GM12878 (cell line): ENCODE measurements around the gene DPH7. TPM values are rescaled to one million over a fixed set of nuclear protein-coding genes. Genes with fewer than 3 reads are reported as not detected.

Source experiments
- ATAC-seq: fragments of 200-7000 bp; cut with Tn5 transposase; 3 replicates; pipeline ENCODE4 v1.9.1; 2020; ENCODE audit warnings: mild to moderate bottlenecking, moderate library complexity
- BruUV-seq: library from RNA; stranded (reverse); fragments of 400-500 nt; replicated peaks from 2 replicates; lab custom pipeline; 2021; lab: Mats Ljungman, UMichigan
- CTCF ChIA-PET: fragments of 300-600 bp; sonication (Branson Sonifier 250); formaldehyde crosslinking; extraction: SDS; loops from one replicate; lab custom pipeline; 2021; ENCODE audit warnings: inconsistent platforms; lab: Yijun Ruan, JAX
- POLR2A ChIA-PET: fragments of 350-600 bp; formaldehyde crosslinking; extraction: SDS; loops from one replicate; lab custom pipeline; 2021; ENCODE audit warnings: inconsistent platforms; lab: Charles Lee
- RAD21 ChIA-PET: fragments of 300-600 bp; sonication (Branson Sonifier 250); formaldehyde crosslinking; loops from one replicate; lab custom pipeline; 2023; ENCODE audit warnings: antibody characterized with exemption; ENCODE audit not compliant: unreplicated experiment; lab: Charles Lee
- SMC1A ChIA-PET: fragments of 300-600 bp; sonication (Branson Sonifier 250); formaldehyde crosslinking; loops from one replicate; lab custom pipeline; 2023; ENCODE audit not compliant: unreplicated experiment, uncharacterized antibody; lab: Charles Lee
- DNase-seq: peaks from one replicate; pipeline ENCODE4 v3.0.0-alpha.2; 2011; ENCODE audit warnings: low read depth, low spot score
- FAIRE-seq: peaks from 3 replicates; lab custom pipeline; 2011; peaks lifted over from hg19 to GRCh38; lab: Jason Lieb, UNC
- H2AFZ ChIP-seq: 2 replicates; pipeline ENCODE4 v1.6.0; 2011; ENCODE audit warnings: low read depth, low read length, control low read depth; ENCODE audit not compliant: control insufficient read depth
- H3K27ac ChIP-seq: 2 replicates; pipeline ENCODE4 v1.5.1; 2011; ENCODE audit warnings: control low read depth; ENCODE audit not compliant: control insufficient read depth, insufficient read depth
- H3K27me3 ChIP-seq, 2 experiments: replicated peaks in 1 of 2; 2 replicates each; pipeline versions ENCODE4 v1.6.0 to v1.6.1; 2011; ENCODE audit warnings: low read length in 1 of 2; ENCODE audit not compliant: control insufficient read depth in 2 of 2, insufficient read depth in 2 of 2
- H3K36me3 ChIP-seq, 2 experiments: 2 replicates each; pipeline ENCODE4 v1.5.1; 2011; ENCODE audit warnings: low read length in 1 of 2; ENCODE audit not compliant: control insufficient read depth in 2 of 2, insufficient read depth in 2 of 2
- H3K4me1 ChIP-seq: 2 replicates; pipeline ENCODE4 v1.6.1; 2011; ENCODE audit warnings: mild to moderate bottlenecking, low read length, moderate library complexity, mixed read lengths; ENCODE audit not compliant: control insufficient read depth, insufficient read depth
- H3K4me2 ChIP-seq: 2 replicates; pipeline ENCODE4 v1.6.0; 2011; ENCODE audit warnings: control low read depth; ENCODE audit not compliant: control insufficient read depth, insufficient read depth
- H3K4me3 ChIP-seq: fragments of 200-600 bp; sonication (generic); 2 replicates; pipeline ENCODE4 v1.5.1; 2016
- H3K79me2 ChIP-seq: 2 replicates; pipeline ENCODE4 v1.6.0; 2011; ENCODE audit warnings: low read length; ENCODE audit not compliant: control insufficient read depth, insufficient read depth
- H3K9ac ChIP-seq: 2 replicates; pipeline ENCODE4 v1.8.0; 2011; ENCODE audit warnings: low read length, control low read depth, mixed read lengths; ENCODE audit not compliant: control insufficient read depth, insufficient read depth
- H3K9me3 ChIP-seq: replicated peaks from 3 replicates; pipeline ENCODE4 v1.5.1; 2011; ENCODE audit warnings: mild to moderate bottlenecking, low read length; ENCODE audit not compliant: control insufficient read depth, insufficient read depth
- H4K20me1 ChIP-seq: 2 replicates; pipeline ENCODE4 v1.6.0; 2011; ENCODE audit not compliant: control insufficient read depth, insufficient read depth
- IKZF1 ChIP-seq: fragments of 450-650 bp; conservative IDR thresholded peaks from 2 replicates; pipeline ENCODE4 v1.6.1; 2017; ENCODE audit warnings: antibody characterized with exemption, mild to moderate bottlenecking
- SIN3A ChIP-seq: IDR thresholded peaks from 2 replicates; pipeline ENCODE4 v1.6.1; 2012; ENCODE audit warnings: low read depth, low read length, improper control_type of control experiment
- SP1 ChIP-seq: IDR thresholded peaks from one replicate; pipeline ENCODE4 v1.6.1; 2011; ENCODE audit warnings: low read depth, low read length
- TBL1XR1 ChIP-seq: IDR thresholded peaks from 2 replicates; pipeline ENCODE4 v1.6.1; 2012; ENCODE audit warnings: low read depth, low read length, improper control_type of control experiment
- ZNF207 ChIP-seq: fragments of 450-650 bp; IDR thresholded peaks from 2 replicates; pipeline ENCODE4 v1.6.1; 2014; ENCODE audit warnings: antibody characterized with exemption, mild to moderate bottlenecking, borderline replicate concordance
- WGBS: methylation state at CpG from one replicate; pipeline ENCODE4 v1.1.6; 2016; ENCODE audit warnings: low lambda C conversion rate; ENCODE audit not compliant: insufficient replicate concordance, insufficient coverage; ENCODE audit errors: missing lambda C conversion rate; 5-methylcytosine and 5-hydroxymethylcytosine counted together
- in situ Hi-C: fragments of 300-500 bp; cut with MboI; formaldehyde crosslinking; loops from 9 replicates; pipeline ENCODE4 v1.14.3; 2018; ENCODE audit warnings: mixed read lengths
- intact Hi-C: fragments of 100-400 bp; cut with micrococcal nuclease; formaldehyde crosslinking; loops from one replicate; pipeline ENCODE4 v1.14.2; 2022; ENCODE audit not compliant: unreplicated experiment
- polyA plus RNA-seq, 11 experiments: library from polyadenylated mRNA; depleted of rRNA in 4 of 11; unstranded in 6 of 11; stranded (reverse) in 5 of 11; fragments of >200 nt; fragmentation: Nextera tagmentation in 4 of 11; fragmentation: Illumina TruSeq in 1 of 11; extraction: Ambion mirVana in 4 of 11; extraction: Trizol in 1 of 11; gene quantifications; 1 replicate in 1 of 11; 2 replicates in 10 of 11; pipeline versions ENCODE4 v1.2.1 to v1.2.3, GENCODE V29; 2011 to 2016; ENCODE audit warnings: inconsistent platforms in 2 of 11, missing spikeins in 2 of 11, low read depth in 1 of 11
- total RNA-seq, 4 experiments: library from RNA; depleted of rRNA in 3 of 4; stranded (reverse); fragments of >200 nt in 3 of 4; fragmentation: Illumina TruSeq in 1 of 4; extraction: Trizol in 1 of 4; gene quantifications; 2 replicates each; pipeline versions ENCODE4 v1.2.1 to v1.2.3, GENCODE V29; 2013 to 2021

The DPH7 gene
- total and polyA plus RNA-seq, 10 of the 15 experiments (the other 5 are each of a cell fraction or from before 2014, with no cell fraction given) = 8.7 to 40.0 (median 28.1) TPM

GRCh38 chr9:137590123-137590468, 11.4 kb upstream of the DPH7 start:
- no peak overlapping the region for H2AFZ ChIP-seq
- ATAC-seq (no peak), FAIRE-seq (no peak), DNase-seq (no peak)
- no peak overlapping the region for H3K4me2 ChIP-seq
- intact Hi-C loops = no loop called here
- POLR2A ChIA-PET = interaction anchor here (1.0 kb wide), 1 partner anchor 38 kb away, joined by 3 read pairs; the partner anchor contains the start of gene MRPL41
- no TSS peak for BruUV-seq
- WGBS = no CpG with 5 or more reads among the region's 61 CpGs
- H3K27ac ChIP-seq = no peak overlapping the region; the same call in 1 of the 2 replicates
- H3K36me3 ChIP-seq = peaks cover 11 to 12% of the 10 kb centered on the region in 2 experiments; a peak in 3 of 4 replicates
- no peak overlapping the region; the same call in 1 of the 2 replicates for H3K9ac ChIP-seq
- peaks cover 14% of the 10 kb centered on the region for H3K79me2 ChIP-seq
- H3K9me3 ChIP-seq = no peaks in the 10 kb centered on the region
- no peak overlapping the region; the same call in 1 of the 2 replicates for H3K4me3 ChIP-seq
- CTCF ChIA-PET = interaction anchor here (1.2 kb wide), 1 partner anchor 12 kb away, joined by 3 read pairs; no protein-coding TSS in a partner anchor
- H3K27me3 ChIP-seq = no peaks in the 10 kb centered on the region
- RAD21 ChIA-PET = interaction anchor here (0.8 to 0.9 kb wide), 2 partner anchors 29 to 39 kb away, joined by 3 to 4 read pairs; partner anchors contain the start of genes EHMT1 and MRPL41
- SMC1A ChIA-PET = interaction anchor here (1.0 kb wide), 1 partner anchor 14 kb away, joined by 3 read pairs; no protein-coding TSS in a partner anchor
- no peak for TF ChIP-seq TBL1XR1
- TF ChIP-seq IKZF1 = 0 out of 2 replicates have a peak, but pooled peaks have one; percentile 8
- H4K20me1 ChIP-seq = no peaks in the 10 kb centered on the region
- H3K4me1 ChIP-seq = peaks cover 6% of the 10 kb centered on the region; the same call in 1 of the 2 replicates
- in situ Hi-C loops = no loop called here

GRCh38 chr9:137589441-137590122, 10.9 kb upstream of the DPH7 start:
- 4% methylated on average over 53 of the region's 58 CpGs for WGBS
- POLR2A ChIA-PET = no interaction called here
- Histone ChIP-seq H3K9ac (peak overlapping the region; percentile 78), H3K9me3 (no peaks in the 10 kb centered on the region), H3K27ac (peak overlapping the region; percentile 54; the same call in 1 of the 2 replicates), H4K20me1 (no peaks in the 10 kb centered on the region), H3K27me3 (no peaks in the 10 kb centered on the region), H3K79me2 (peaks cover 14% of the 10 kb centered on the region), H2AFZ (peak overlapping the region; percentile 21; the same call in 1 of the 2 replicates), H3K4me1 (peaks cover 6% of the 10 kb centered on the region; the same call in 1 of the 2 replicates), H3K4me2 (peak overlapping the region; percentile 91), H3K36me3 (peaks cover 11 to 12% of the 10 kb centered on the region in 2 experiments; a peak in 3 of 4 replicates), H3K4me3 (peak overlapping the region; percentile 81)
- CTCF ChIA-PET = interaction anchor here (1.8 kb wide), 1 partner anchor 11 kb away, joined by 9 read pairs; the partner anchor contains the start of gene DPH7
- SMC1A ChIA-PET = no interaction called here
- no TSS peak for BruUV-seq
- ATAC-seq (peak; percentile 16), DNase-seq (no peak), FAIRE-seq (no peak)
- intact Hi-C loops (no loop called here), in situ Hi-C loops (no loop called here)
- RAD21 ChIA-PET = no interaction called here
- TF ChIP-seq ZNF207 (0 out of 2 replicates have a peak, but pooled peaks have one; percentile 34), SIN3A (peak; percentile 62), SP1 (no peak)
